MCF 10A (cell line): Measurements from ENCODE around the gene CFAP46. TPM values are rescaled to one million over a fixed set of nuclear protein-coding genes. Genes with fewer than 3 reads are reported as not detected.

ENCODE experiments used
- BruUV-seq: library from RNA; stranded (reverse); fragments of 400-500 nt; replicated peaks from 2 replicates; lab custom pipeline; 2021; lab: Mats Ljungman, UMichigan
- CTCF ChIA-PET: fragments of 300-600 bp; sonication (Branson Sonifier 250); formaldehyde crosslinking; extraction: SDS; loops from one replicate; lab custom pipeline; 2021; ENCODE audit warnings: antibody characterized with exemption, inconsistent platforms; lab: Yijun Ruan, JAX
- POLR2A ChIA-PET: fragments of 300-600, 350-650 bp; sonication (Branson Sonifier 250); formaldehyde crosslinking; extraction: SDS; loops from one replicate; lab custom pipeline; 2020; ENCODE audit warnings: antibody characterized with exemption, inconsistent platforms; lab: Yijun Ruan, JAX
- DNase-seq: peaks from one replicate; pipeline ENCODE4 v3.0.0-alpha.2; 2018; ENCODE audit not compliant: unreplicated experiment
- H3K27ac Mint-ChIP-seq: one replicate; pipeline ENCODE4 v1.8.0; 2022; ENCODE audit warnings: mild to moderate bottlenecking, low read depth, mixed read lengths; ENCODE audit not compliant: unreplicated experiment
- H3K27me3 Mint-ChIP-seq: one replicate; pipeline ENCODE4 v1.8.0; 2022; ENCODE audit warnings: mixed read lengths; ENCODE audit not compliant: insufficient read depth, unreplicated experiment
- H3K36me3 Mint-ChIP-seq: one replicate; pipeline ENCODE4 v1.8.0; 2022; ENCODE audit warnings: mild to moderate bottlenecking, moderate library complexity, mixed read lengths; ENCODE audit not compliant: insufficient read depth, unreplicated experiment
- H3K4me1 Mint-ChIP-seq: one replicate; pipeline ENCODE4 v1.8.0; 2022; ENCODE audit warnings: mixed read lengths; ENCODE audit not compliant: insufficient read depth, unreplicated experiment
- H3K4me3 Mint-ChIP-seq: one replicate; pipeline ENCODE4 v1.8.0; 2022; ENCODE audit warnings: mild to moderate bottlenecking, moderate library complexity, mixed read lengths; ENCODE audit not compliant: unreplicated experiment
- H3K9me3 Mint-ChIP-seq: one replicate; pipeline ENCODE4 v1.8.0; 2022; ENCODE audit warnings: mixed read lengths; ENCODE audit not compliant: unreplicated experiment
- CTCF ChIP-seq: fragments of 200-600 bp; IDR thresholded peaks from one replicate; pipeline ENCODE4 v1.8.0; 2022; ENCODE audit warnings: antibody characterized with exemption, mild to moderate bottlenecking; ENCODE audit not compliant: unreplicated experiment
- intact Hi-C: fragments of 100-400 bp; cut with micrococcal nuclease; formaldehyde crosslinking; loops from 2 replicates; pipeline ENCODE4 v1.14.1; 2022
- total RNA-seq: library from RNA; stranded (reverse); gene quantifications from 2 replicates; pipeline ENCODE4 v1.2.3, GENCODE V29; 2022

CFAP46 gene
- total RNA-seq, 1 experiment from 2014 or later: 0.33 TPM

DNA sequence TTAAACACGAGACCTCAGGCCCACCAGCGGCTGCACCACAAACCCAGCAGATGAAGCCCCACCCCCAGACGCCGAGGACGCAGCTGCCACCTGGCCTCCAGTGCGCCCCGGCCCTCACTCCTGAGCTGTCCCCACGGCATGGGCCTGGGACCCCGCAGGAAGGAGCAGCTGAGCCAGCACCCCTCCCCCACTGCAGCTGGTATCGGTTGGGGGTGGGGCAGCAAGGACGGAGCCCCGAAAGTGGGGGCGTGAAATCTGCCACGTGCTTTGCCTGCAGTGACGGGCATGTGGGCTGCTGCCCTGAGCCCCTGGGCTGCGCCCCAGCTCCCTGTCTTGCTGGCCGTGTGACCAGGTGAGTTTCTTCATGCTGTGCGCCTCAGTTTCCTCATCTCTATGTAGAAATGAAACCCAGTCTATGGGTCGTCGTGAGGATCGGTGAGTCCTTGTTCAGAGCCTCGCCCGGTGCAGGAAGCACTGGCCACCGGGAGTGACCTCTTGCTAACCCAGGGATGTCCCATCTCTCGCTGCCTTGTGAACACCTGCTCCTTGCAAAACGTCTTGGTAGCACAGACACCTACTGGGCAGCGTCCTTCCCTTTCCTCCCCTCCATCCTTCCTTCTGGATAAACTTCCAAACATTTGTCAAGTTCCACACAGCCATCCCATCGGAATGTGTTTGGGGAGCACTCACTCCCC is 32.0 kb downstream of the CFAP46 start:
- BruUV-seq: no TSS peak
- intact Hi-C loops: no loop called here
- Mint-ChIP-seq H3K27me3 (no peaks in the 10 kb centered on the region), H3K4me1 (no peaks in the 10 kb centered on the region), H3K27ac (no peak overlapping the region), H3K9me3 (no peaks in the 10 kb centered on the region), H3K4me3 (no peak overlapping the region), H3K36me3 (no peaks in the 10 kb centered on the region)
- ChIA-PET POLR2A (no interaction called here), CTCF (no interaction called here)
- DNase-seq: no peak
- no peak for TF ChIP-seq CTCF

GRCh38 chr10:132909491-132910071 is 32.8 kb downstream of the CFAP46 start:
- peaks cover 6% of the 10 kb centered on the region for H3K4me1 Mint-ChIP-seq
- H3K9me3 Mint-ChIP-seq: no peaks in the 10 kb centered on the region
- no peaks in the 10 kb centered on the region for H3K36me3 Mint-ChIP-seq
- ChIA-PET POLR2A (no interaction called here), CTCF (no interaction called here)
- BruUV-seq: no TSS peak
- TF ChIP-seq CTCF: no peak
- H3K4me3 Mint-ChIP-seq: no peak overlapping the region
- H3K27ac Mint-ChIP-seq: no peak overlapping the region
- no peak for DNase-seq
- intact Hi-C loops: loop anchor here (10.0 kb wide), 1 partner anchor 615 kb away; the partner anchor contains the start of gene CYP2E1
- H3K27me3 Mint-ChIP-seq: no peaks in the 10 kb centered on the region

DNA sequence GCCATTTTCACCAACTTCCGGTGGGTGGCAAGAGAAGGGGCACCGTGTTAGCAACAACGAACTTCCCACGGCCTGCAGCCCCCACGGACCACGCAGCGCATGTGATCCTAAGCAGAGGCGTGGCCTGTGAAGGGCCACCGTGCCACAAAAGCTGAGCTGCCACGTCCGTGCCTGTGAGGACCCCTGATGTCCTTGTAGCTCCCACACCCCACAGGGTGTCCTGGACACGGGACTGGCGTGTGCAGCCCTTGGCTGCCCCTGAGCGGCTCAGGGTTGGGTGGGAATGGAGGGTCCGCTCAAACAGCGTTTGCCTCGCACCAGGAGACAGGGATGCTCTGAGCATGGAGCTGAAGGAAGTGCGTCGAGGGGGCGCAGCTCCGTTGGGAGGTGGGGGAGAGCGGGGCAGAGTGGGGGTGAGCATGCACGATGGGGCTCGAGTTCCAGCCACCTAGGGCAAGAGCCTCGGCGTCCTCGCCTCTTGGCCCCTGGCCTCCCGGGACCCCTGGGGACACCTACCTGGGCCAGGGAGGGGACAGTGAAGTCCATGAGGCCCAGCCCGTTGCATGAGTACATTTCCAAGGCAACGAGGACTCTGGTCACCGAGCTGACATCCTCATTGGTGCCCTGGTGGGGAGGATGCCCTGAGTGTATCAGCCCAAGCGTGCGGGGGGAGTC is 33.6 kb downstream of the CFAP46 start:
- no TSS peak for BruUV-seq
- CTCF ChIA-PET: interaction anchor here (0.5 to 0.6 kb wide), 2 partner anchors 350 to 410 kb away, joined by 3 to 4 read pairs; no protein-coding TSS in a partner anchor
- Mint-ChIP-seq H3K36me3 (no peaks in the 10 kb centered on the region), H3K27me3 (no peaks in the 10 kb centered on the region), H3K4me3 (no peak overlapping the region), H3K27ac (no peak overlapping the region), H3K4me1 (peaks cover 9% of the 10 kb centered on the region), H3K9me3 (no peaks in the 10 kb centered on the region)
- no peak for DNase-seq
- intact Hi-C loops: loop anchor here (10.0 kb wide), 1 partner anchor 616 kb away; the partner anchor contains the start of gene CYP2E1
- POLR2A ChIA-PET: no interaction called here
- TF ChIP-seq CTCF: no peak
